SH-SY5Y (cell line): ENCODE data around the gene STYXL1.

Source experiments
- GATA2 ChIP-seq: IDR thresholded peaks from 2 replicates; pipeline ENCODE4 v1.6.1; 2011; ENCODE audit warnings: mild to moderate bottlenecking, low read depth, low read length
- GATA3 ChIP-seq: IDR thresholded peaks from 2 replicates; pipeline ENCODE4 v1.6.1; 2011; ENCODE audit warnings: low read depth, mild to moderate bottlenecking, low read length, moderate library complexity

The STYXL1 gene

DNA sequence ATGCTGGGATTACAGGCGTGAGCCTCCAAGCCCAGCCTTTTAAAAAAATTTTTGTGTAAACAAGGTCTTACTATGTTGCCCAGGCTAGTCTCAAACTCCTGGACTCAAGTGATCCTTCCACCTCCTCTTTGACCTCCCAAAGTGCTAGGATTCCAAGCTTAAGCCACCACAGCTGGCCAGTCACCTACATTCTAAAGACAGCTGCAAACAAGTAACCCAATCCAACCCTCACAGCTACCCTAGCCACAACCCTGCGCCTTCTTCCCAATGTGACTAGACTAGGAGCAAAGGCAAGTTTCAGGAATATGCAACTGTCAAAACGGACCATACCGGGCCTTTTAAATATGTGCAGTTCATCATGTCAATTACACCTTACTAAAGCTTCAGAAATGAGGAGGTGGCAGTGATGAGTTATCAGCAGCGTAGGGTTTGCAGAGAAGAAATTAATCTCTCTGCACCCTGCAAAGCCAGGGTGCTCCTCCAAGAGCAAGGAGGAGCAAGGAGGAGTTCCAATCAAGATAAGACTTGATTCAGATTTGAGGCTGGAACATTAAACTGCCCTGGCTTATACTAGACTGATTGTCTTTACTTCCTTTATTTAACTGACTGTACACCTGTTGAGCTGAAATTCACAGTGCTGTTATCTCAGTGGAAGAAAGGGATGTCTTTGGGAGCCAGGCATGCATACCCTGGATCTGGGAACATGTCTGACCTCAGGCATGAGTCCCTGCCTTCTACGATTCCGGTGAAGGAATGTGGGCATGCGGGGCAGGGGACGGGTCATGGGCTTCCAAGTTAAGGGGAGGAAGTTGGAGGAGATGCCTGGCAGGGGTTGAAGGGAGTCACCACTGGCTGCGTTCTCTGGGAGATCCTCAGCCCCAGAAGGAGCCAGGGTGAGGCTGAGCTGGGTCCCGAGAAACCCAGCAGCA, 37.9 kb downstream of the STYXL1 start:
- TF ChIP-seq GATA2: no peak
- no peak for TF ChIP-seq GATA3

GRCh38 chr7:76008156-76008687, 39.6 kb downstream of the STYXL1 start:
- TF ChIP-seq GATA2 (no peak), GATA3 (no peak)

- TF ChIP-seq GATA2 (no peak), GATA3 (no peak)
These were observed 44.4 kb downstream of the STYXL1 start for GRCh38 chr7:76003351-76003750.

- TF ChIP-seq GATA2 (no peak), GATA3 (no peak)
These were observed 45.0 kb downstream of the STYXL1 start for GRCh38 chr7:76002822-76003221.

- TF ChIP-seq GATA2: no peak
- TF ChIP-seq GATA3: no peak
These were observed 45.7 kb downstream of the STYXL1 start for GRCh38 chr7:76002139-76002538.

DNA sequence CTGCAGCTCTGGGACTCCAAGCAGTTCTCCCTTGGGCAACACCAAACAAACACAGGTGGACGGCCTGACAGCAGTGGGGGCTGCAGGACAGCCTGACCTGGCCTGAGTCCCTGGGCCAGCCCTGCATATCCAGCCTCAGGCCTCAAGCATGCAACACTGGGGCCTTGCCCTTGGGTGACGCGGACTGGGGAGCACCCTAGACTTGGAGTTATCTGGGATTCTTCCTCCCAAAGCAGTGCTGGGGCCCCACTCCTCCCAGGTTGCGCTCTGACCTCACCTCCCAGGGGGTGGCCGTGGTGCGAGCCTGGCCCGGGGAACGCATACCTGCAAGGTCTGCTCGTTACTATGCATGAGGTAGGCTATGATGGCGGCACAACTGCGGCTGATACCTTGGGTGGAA, 47.2 kb downstream of the STYXL1 start:
- TF ChIP-seq GATA2 (no peak), GATA3 (no peak)

GRCh38 chr7:75998038-75998437, 49.8 kb downstream of the STYXL1 start:
- TF ChIP-seq GATA3: no peak
- no peak for TF ChIP-seq GATA2

DNA sequence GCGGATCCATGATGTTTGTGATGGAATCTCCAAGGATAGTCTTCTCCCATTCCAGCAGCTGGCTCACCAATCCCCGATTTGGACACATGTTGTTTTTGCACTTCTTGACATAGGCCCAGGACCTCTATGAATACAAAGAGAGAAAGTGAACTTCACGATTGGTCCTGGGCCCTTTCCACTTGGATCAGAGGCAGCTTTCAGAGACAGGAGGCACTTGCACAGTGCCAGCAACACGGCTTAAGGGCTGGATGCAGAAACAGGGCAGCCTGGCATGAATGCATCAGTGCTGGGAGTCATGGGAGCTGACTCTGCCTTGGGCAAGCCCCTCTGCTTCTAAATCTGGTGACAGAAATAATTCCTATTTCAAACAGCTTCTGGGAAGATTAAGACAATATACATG, 51.3 kb downstream of the STYXL1 start:
- TF ChIP-seq GATA3: no peak
- no peak for TF ChIP-seq GATA2

DNA sequence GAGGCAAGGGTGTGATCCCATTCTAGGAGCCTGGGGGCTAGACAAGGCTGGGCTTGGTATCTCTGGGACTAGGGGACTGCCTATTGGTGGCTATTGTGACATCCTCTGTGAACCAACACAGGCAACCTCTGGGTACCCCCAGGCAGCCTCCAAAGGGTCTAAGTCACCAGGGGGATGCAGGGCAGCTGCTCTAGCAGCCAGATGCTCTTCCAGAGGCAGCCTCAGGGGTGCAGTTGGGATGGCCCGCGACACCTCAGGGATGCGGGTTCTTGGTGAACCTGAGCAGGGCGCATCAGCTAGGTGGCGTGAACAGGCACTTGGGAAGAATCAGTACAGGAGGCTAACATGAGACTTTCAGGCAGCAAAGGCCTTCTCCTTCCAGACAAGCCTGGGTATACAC, 51.8 kb downstream of the STYXL1 start:
- TF ChIP-seq GATA3 (no peak), GATA2 (no peak)

- TF ChIP-seq GATA2 (no peak), GATA3 (no peak)
These were observed 52.7 kb downstream of the STYXL1 start for GRCh38 chr7:75995052-75995471.

- TF ChIP-seq GATA2 (no peak), GATA3 (no peak)
These were observed 53.3 kb downstream of the STYXL1 start, which contains the start of gene TMEM120A for GRCh38 chr7:75994388-75995051. Gene TMEM120A (minus strand): TSS chr7:75994595. CDS start chr7:75994570, 25 bp downstream.

GRCh38 chr7:75993689-75994387, 54.0 kb downstream of the STYXL1 start:
- TF ChIP-seq GATA2: no peak
- TF ChIP-seq GATA3: no peak

GRCh38 chr7:75992083-75992755, 55.6 kb downstream of the STYXL1 start:
- TF ChIP-seq GATA2 (no peak), GATA3 (no peak)

GRCh38 chr7:75991531-75992082, 56.2 kb downstream of the STYXL1 start:
- no peak for TF ChIP-seq GATA3
- no peak for TF ChIP-seq GATA2
